Measurements from ENCODE around the gene RNF144B.

Gene RNF144B

GRCh38 chr6:18343741-18344140 lies 43.4 kb upstream of the RNF144B start:
- TF ChIP-seq, protein P1, sequence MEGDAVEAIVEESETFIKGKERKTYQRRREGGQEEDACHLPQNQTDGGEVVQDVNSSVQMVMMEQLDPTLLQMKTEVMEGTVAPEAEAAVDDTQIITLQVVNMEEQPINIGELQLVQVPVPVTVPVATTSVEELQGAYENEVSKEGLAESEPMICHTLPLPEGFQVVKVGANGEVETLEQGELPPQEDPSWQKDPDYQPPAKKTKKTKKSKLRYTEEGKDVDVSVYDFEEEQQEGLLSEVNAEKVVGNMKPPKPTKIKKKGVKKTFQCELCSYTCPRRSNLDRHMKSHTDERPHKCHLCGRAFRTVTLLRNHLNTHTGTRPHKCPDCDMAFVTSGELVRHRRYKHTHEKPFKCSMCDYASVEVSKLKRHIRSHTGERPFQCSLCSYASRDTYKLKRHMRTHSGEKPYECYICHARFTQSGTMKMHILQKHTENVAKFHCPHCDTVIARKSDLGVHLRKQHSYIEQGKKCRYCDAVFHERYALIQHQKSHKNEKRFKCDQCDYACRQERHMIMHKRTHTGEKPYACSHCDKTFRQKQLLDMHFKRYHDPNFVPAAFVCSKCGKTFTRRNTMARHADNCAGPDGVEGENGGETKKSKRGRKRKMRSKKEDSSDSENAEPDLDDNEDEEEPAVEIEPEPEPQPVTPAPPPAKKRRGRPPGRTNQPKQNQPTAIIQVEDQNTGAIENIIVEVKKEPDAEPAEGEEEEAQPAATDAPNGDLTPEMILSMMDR (IDR thresholded peaks at IDR 0.05; ENCODE audit: poor library complexity, severe bottlenecking): no peak
- DNase-seq (ENCODE audit: low spot score) (no peak), ATAC-seq (ENCODE audit: low read depth) (peak; percentile 64)
- Histone ChIP-seq H3K36me3 (ENCODE audit: low read depth) (no peaks in the 10 kb centered on the region), H3K27me3 (ENCODE audit: insufficient read depth, poor library complexity, severe bottlenecking) (no peaks in the 10 kb centered on the region), H3K9me3 (ENCODE audit: severe bottlenecking) (no peaks in the 10 kb centered on the region), H3K4me1 (ENCODE audit: insufficient read depth, poor library complexity, severe bottlenecking) (peaks cover 48% of the 10 kb centered on the region), H3K27ac (ENCODE audit: poor library complexity, severe bottlenecking) (peak overlapping the region; percentile 72), H3K4me3 (ENCODE audit: severe bottlenecking) (no peak overlapping the region)

DNA sequence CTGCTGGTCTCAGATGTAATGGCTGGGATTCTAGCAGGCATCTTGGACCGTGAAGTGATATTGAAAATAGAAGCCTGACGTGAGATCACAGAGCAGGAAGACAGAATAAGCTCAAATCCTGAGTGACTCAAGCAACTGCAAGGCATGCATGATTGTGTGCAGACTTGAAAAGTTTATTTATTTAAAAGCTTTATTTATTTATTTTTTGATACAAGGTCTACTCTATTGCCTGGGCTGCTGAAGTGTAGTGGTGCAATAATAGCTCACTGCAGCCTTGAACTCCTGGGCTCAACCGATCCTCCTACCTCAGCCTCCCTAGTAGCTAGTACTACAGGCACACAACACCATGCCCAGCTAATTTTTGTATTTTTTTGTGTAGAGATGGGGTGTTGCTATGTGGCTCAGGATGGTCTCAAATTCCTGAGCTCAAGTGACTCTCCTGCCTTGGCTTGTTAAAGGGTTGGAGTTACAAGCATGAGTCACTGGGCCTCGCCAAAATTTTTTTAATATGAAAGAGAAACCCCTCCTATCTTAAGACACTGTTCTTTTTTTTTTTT lies 40.1 kb upstream of the RNF144B start:
- Histone ChIP-seq H3K4me3 (ENCODE audit: severe bottlenecking) (no peak overlapping the region), H3K9me3 (ENCODE audit: severe bottlenecking) (no peaks in the 10 kb centered on the region), H3K4me1 (ENCODE audit: insufficient read depth, poor library complexity, severe bottlenecking) (peaks cover 44% of the 10 kb centered on the region), H3K36me3 (ENCODE audit: low read depth) (no peaks in the 10 kb centered on the region), H3K27me3 (ENCODE audit: insufficient read depth, poor library complexity, severe bottlenecking) (no peaks in the 10 kb centered on the region), H3K27ac (ENCODE audit: poor library complexity, severe bottlenecking) (peak overlapping the region; percentile 69)
- DNase-seq (ENCODE audit: low spot score) (no peak), ATAC-seq (ENCODE audit: low read depth) (peak; percentile 57)
- TF ChIP-seq, protein P1 (IDR thresholded peaks at IDR 0.05; ENCODE audit: poor library complexity, severe bottlenecking): no peak

- H3K4me3 ChIP-seq (ENCODE audit: severe bottlenecking): no peak overlapping the region
- TF ChIP-seq, protein P1 (IDR thresholded peaks at IDR 0.05; ENCODE audit: poor library complexity, severe bottlenecking): no peak
- no peaks in the 10 kb centered on the region for H3K27me3 ChIP-seq (ENCODE audit: insufficient read depth, poor library complexity, severe bottlenecking)
- H3K9me3 ChIP-seq (ENCODE audit: severe bottlenecking): no peaks in the 10 kb centered on the region
- H3K4me1 ChIP-seq (ENCODE audit: insufficient read depth, poor library complexity, severe bottlenecking): peaks cover 44% of the 10 kb centered on the region
- DNase-seq (ENCODE audit: low spot score) (no peak), ATAC-seq (ENCODE audit: low read depth) (no peak)
- no peaks in the 10 kb centered on the region for H3K36me3 ChIP-seq (ENCODE audit: low read depth)
- H3K27ac ChIP-seq (ENCODE audit: poor library complexity, severe bottlenecking): peak overlapping the region; percentile 69
Observed at GRCh38 chr6:18347866-18348265, 39.3 kb upstream of the RNF144B start.

DNA sequence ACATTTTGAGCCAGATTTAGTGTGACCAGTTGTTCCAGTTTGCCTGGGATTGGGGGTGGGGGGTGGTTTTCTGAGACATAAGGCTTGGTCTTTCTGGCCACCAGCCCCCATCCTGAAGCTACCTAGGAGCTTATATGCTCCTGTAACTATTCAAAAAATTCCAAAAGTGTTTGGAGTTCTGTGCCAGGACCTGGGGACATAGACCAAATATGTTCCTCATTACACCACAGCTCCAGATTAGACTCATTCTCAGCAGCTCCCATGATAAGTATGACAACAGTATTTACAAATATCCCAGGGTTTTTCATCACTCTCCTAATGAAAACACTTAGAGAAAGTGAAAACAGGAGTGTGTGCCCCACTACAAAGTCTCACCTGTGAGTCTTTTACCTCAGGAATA lies 37.8 kb upstream of the RNF144B start:
- Histone ChIP-seq H3K36me3 (ENCODE audit: low read depth) (no peaks in the 10 kb centered on the region), H3K27me3 (ENCODE audit: insufficient read depth, poor library complexity, severe bottlenecking) (no peaks in the 10 kb centered on the region), H3K9me3 (ENCODE audit: severe bottlenecking) (no peaks in the 10 kb centered on the region), H3K4me3 (ENCODE audit: severe bottlenecking) (no peak overlapping the region), H3K4me1 (ENCODE audit: insufficient read depth, poor library complexity, severe bottlenecking) (peaks cover 39% of the 10 kb centered on the region), H3K27ac (ENCODE audit: poor library complexity, severe bottlenecking) (no peak overlapping the region)
- ATAC-seq (ENCODE audit: low read depth) (no peak), DNase-seq (ENCODE audit: low spot score) (no peak)
- TF ChIP-seq, protein P1 (IDR thresholded peaks at IDR 0.05; ENCODE audit: poor library complexity, severe bottlenecking): no peak

- Histone ChIP-seq H3K27ac (ENCODE audit: poor library complexity, severe bottlenecking) (peak overlapping the region; percentile 72), H3K4me1 (ENCODE audit: insufficient read depth, poor library complexity, severe bottlenecking) (peaks cover 39% of the 10 kb centered on the region), H3K27me3 (ENCODE audit: insufficient read depth, poor library complexity, severe bottlenecking) (no peaks in the 10 kb centered on the region), H3K4me3 (ENCODE audit: severe bottlenecking) (no peak overlapping the region), H3K9me3 (ENCODE audit: severe bottlenecking) (no peaks in the 10 kb centered on the region), H3K36me3 (ENCODE audit: low read depth) (no peaks in the 10 kb centered on the region)
- TF ChIP-seq, protein P1 (IDR thresholded peaks at IDR 0.05; ENCODE audit: poor library complexity, severe bottlenecking): no peak
- DNase-seq (ENCODE audit: low spot score) (no peak), ATAC-seq (ENCODE audit: low read depth) (no peak)
Observed at GRCh38 chr6:18350271-18350670, 36.9 kb upstream of the RNF144B start.

All from RWPE2 (cell line).